GM12872 (cell line): ENCODE results near the gene ARHGAP31.

Experiments
- CTCF ChIP-seq: IDR thresholded peaks from 3 replicates; pipeline ENCODE4 v1.5.1; 2011; ENCODE audit warnings: low read depth, mild to moderate bottlenecking, low read length, moderate library complexity; ENCODE audit not compliant: insufficient read depth

Gene ARHGAP31

GRCh38 chr3:119368298-119368697 is 74.1 kb downstream of the ARHGAP31 start:
- TF ChIP-seq CTCF, result no peak

DNA sequence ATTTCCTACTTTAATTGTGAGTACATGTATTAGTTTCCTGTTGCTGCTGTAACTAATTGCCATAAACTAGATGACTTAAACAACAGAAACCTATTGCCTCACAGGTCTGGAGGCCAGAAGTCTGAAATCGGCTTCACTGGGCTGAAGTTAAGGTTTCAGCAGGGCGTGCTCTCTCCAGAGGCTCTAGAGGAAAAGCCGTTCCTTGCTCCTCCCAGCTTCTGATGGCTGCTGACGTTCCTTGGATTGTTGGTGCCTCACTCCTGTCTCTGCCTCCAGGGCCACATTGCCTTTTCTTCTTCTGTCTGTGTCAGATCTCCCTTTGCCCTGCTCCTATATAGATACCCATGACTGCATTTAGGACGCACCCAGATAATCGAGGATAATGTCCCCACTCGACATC is 80.9 kb downstream of the ARHGAP31 start:
- TF ChIP-seq CTCF, result no peak

- no peak for TF ChIP-seq CTCF
These were observed 81.3 kb downstream of the ARHGAP31 start for GRCh38 chr3:119375510-119375909.

- no peak for TF ChIP-seq CTCF
These were observed 82.6 kb downstream of the ARHGAP31 start for GRCh38 chr3:119376758-119377157.

DNA sequence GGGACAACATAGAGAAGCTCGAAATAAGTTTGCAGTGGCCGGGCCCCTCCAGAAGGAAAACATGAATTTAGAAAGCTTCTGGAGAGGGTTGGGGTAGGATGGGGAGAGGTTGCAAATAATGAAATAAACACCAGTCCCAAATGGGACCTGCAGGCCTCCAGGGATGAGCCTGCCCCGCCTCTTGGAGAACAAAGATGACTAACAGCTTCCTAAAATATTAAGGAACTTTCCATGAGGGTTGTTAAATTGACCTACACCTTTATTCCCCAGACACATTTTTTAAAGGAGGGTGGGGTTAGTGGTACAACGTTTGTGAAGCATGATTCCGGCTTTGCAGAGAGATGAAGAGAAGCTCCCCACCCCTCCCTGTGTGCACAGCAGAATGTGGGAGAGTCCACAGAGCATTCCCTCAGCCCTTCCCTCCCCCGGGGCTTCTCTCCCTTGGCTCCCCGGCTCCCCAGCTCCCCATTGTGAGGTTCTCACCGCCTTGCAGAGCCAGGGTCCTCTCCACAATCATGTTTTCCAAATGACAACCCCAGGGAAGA is 84.1 kb downstream of the ARHGAP31 start:
- TF ChIP-seq CTCF, result no peak

GRCh38 chr3:119380697-119381096 is 86.5 kb downstream of the ARHGAP31 start:
- TF ChIP-seq CTCF, result peak; percentile 10; the same call in 1 of the 3 replicates

GRCh38 chr3:119382134-119382533 is 88.0 kb downstream of the ARHGAP31 start:
- no peak for TF ChIP-seq CTCF
